EL (cell line): ENCODE data around the gene RAB31.
"Not testable (repeated sequence)": the region's sequence is repeated elsewhere in the genome, so short reads cannot be mapped to it uniquely, and the experiment has no call there.

Experiments used
- DNase-seq: peaks from one replicate; pipeline ENCODE4 v3.0.0-alpha.2; 2016

The RAB31 gene

DNA sequence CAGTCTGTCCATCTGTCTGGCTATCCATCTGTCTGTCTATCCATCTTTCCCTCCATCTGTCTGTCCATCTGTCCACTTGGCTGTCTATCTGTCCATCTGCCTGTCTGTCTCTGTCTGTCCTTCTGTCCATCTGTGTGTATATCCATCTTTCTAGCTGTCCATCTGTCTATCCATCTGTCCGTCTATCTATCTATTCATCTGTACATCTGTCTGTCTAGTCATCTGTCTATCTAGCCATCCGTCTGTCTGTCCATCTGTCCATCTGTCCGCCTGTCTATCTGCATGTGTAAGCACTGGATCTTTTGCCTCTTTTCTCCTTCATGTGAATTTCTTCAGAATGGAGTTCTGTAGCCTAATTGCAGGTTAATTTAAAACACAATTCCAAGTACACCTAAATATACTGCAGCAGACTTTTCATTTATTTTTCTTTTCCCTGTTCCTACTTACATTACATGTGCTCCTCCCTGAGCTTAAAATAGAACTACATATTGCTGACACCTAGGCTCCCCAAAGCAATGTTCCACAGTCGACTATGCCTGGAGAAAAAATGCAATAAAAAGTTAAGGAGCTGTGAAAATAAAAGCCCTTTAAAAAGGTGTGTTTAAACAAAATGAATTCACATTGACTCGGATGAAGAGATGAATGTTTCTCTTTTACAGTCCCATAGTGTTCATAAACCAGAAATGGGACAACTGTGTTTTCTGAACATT lies 140.2 kb downstream of the RAB31 start:
- no peak for DNase-seq

DNA sequence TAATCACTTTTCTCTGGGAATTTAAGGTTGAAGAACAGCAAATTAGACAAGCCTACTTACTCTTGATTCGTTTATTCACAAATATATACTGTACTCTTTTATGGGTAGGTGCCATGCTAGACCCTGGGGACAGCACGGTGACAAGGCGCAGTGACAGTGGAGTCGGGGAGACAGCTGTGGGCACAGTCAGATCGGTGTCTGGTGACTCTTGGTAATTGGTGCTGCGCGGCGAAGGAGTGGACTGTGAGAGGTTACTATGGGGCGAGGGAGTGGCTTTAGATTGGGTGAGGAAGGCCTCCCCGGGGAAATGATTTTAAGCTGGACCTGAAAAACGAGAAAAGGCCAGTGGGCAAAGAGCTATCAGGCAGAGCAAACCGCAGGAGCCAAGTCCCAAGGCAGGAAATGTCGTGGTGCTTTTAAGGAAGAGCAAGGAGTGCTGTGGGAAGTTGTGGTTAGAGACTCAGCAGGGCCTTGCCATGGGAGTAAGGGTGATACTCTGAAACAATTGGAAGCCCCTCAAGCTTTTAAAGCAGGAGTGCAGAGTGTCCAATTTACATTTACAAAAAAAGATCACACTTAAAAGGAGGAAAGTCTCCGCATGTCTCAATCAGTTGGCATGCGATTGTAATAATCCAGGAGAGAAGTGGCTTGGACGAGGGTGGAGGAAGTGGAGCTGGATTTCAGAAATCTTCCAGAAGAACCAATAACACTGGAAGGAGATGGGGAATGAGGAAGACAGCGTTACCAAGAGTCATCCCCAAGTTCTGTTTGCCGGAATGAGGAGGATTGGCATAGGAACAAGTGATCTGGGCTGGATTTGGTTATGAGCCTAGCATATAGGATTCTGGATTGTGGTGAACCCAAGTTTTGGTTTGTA lies 141.5 kb downstream of the RAB31 start:
- DNase-seq = no peak

DNA sequence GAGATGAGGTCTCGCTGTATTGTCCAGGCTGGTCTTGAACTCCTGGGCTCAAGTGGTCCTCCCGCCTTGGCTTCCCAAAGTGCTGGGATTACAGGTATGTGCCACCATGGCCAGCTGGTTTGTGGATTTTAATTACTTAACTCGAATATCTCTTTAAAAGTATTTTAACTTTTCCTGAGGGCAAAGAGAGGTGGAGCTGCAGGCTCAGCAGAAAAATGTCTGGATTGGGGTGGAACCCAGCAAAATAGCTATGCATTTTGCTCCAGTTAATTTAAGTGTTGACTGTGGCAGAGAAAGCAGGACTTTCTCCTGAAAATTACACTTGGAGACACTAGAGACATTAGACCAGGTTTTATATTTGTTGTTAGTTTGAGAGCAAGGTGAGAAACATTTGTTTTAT lies 142.2 kb downstream of the RAB31 start:
- no peak for DNase-seq

DNA sequence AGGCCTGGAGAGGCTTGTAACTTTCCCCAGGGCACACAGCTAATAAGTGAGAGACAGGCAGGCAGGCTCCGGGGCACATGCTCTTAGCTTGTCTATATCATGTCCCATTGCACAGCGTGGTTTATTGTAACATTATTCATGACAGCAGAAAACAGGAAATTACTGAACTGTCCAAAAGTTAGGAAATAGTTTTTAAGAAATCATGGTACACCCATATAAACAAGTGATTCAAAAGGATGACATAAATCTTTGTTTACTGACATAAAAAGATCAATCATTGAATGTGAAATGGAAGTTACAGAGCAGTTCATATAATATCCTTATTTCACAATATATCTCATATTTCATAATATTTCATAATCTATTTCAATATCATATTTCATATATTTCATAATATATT lies 143.4 kb downstream of the RAB31 start:
- no peak for DNase-seq

DNA sequence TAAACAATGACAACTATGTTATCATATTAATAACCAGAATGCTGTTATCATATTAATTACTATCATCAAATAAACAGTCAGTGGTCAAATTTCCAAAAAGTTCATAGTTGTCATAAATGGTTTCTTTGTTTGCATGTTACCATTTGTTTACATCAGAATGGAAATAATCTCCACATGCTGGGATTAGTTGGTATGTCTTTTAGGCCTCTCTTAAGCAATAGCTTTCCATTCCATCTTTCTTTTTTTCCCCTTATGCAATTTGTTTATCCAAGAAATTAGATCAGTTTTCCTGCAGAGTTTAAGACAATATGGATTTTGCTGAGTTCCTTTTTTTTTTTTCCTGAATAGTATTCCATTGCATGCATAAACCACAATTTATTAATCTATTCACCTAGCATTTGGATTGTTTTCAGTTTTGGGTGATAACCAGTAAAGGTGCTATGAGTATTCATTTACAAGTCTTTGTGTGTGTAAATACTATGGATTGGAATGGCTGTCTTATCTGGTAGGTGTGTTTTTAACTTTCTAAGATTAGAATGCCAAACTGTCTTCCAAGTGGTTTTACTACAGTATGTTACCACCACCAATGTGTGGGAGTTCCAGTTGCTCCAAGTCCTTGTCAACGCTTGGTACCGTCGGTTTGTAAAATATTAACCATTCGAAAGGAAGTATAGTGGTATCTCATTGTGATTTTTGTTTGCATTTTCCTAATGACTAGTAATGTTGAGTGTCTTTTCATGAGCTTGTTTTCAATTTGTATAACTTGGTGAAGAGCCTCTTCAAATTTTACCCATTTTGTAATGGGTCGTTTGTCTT lies 144.4 kb downstream of the RAB31 start:
- DNase-seq = no peak

DNA sequence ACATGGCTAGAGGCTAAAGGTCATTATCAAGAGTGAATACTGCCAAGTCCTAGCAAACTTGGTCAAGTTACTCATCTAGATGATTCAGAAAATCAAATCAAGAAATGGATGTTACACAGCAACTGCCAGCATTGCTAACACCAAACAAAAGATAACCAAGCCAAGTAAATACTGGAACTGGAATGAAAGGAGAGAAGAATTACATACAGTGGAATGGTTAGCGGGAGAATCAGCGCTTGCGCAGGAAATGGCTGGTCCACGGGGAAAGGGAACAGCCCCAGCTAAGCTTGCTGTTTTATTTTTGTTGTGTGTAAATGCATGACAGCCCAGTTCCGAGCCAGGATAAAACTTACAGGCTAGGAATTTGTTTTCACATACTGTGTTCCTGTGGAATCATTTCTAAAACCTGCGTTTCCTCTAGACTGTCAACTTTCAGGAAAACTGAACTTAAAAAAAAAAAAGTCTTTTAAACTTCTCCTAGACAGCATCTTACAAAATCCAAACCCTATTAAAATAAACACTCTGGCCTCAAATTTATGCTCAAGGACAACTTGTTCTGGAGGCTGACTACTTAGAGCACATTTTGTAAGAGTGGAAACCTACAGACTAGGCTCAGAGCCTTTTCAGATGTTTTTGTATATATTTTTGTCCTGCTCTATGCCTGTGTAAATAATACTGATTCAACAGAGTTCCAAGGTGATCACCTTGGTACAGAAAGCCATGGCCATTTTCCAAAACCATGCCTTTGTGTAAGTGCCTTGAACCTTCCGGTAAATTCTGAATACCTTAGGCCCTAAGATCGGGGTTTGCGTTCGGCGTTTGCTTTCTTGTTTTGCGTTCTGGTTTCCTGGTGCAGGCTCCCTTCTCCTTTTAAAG lies 146.9 kb downstream of the RAB31 start:
- no peak for DNase-seq

DNA sequence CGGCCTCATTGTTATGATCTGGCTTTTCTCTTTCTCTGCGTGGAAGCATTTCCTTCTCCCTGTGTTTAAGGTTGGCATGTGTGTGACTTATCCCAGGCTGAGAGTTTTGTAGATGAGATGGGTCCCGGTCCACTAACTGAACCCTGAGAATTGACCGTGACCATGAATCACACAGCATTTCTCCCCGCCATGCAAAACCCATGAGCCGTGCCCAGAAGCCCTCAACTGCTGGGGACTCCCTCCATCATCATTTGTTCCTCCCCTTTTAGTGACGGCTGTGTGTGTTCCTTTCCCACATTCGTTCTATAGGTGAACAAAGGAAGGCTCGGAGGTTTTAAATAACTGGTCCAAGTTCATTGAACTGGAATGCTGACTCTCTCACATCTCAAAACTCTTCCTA lies 147.6 kb downstream of the RAB31 start:
- no peak for DNase-seq

DNA sequence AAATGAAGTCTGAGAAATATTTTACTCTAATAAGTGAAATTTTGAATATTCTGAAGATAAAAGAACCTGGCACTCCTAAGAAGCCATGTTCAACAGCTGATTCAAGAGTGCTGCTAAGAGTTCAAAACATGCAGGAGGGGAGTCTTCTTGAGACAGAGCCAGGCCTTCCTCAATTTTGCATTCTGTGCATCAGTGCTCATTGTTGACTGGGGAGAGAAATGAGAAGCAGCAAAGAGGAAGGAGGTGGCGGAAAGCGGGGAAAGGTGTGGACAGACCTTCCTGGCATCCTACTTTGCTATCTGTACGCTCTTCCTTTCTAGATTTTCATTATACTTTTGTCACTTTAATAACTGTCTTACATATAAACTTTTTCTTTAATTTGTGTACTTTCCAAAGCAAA lies 148.0 kb downstream of the RAB31 start:
- DNase-seq = no peak

DNA sequence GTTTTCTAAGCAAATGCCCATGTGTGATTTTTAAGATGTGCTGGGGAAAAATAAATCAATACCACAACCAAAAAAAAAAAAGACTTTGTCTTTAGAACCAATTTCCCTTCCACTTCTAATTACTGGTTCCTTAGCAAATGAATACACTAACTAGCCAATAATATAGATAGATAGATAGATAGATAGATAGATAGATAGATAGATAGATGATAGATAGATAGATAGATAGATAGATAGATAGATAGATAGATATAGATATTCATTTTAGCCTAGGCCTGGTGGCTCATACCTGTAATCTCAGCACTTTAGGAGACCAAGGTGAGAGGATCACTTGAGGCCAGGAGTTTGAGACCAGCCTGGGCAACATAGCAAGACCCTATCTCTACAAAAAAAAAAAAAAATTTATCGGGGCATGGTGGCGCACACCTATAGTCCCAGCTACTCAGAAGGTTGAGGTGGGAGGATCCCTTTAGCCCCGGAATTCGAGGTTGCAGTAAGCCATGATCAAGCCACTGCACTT lies 149.4 kb downstream of the RAB31 start:
- not testable (repeated sequence) for DNase-seq

DNA sequence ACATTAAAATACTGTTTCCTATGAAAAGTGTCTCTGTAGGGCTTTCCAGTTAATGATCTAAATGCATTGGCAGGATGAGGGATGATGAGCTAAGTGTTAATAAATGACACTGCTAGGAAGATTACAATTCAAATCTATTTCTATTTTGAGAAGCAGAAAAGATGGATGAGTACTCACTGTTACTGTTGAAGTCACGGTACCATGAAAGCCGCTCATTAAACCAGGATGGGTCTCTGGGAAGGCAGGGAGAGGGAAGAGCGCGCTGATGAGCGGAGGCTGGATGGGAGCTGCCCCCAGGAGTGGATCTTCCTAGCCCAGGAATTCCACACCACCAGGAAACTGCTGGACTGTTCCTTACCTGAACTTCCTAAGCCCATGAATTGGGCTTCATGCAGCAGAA lies 150.5 kb downstream of the RAB31 start:
- DNase-seq = no peak

DNA sequence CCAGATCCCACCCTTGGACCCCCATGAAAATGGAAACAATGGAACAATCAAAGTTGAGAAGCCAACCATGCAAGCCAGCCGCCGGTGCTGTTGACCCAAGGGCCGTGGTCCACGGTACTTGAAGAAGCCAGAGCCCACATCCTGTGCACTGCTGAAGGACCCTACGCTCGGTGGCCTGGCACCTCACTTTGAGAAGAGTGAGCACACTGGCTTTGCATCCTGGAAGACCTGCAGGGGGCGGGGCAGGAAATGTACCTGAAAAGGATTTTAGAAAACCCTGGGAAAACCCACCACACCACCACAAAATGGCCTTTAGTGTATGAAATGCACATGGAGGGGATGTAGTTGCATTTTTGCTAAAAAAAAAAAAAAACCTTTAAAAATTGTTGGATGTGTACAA lies 151.1 kb downstream of the RAB31 start:
- DNase-seq = no peak

DNA sequence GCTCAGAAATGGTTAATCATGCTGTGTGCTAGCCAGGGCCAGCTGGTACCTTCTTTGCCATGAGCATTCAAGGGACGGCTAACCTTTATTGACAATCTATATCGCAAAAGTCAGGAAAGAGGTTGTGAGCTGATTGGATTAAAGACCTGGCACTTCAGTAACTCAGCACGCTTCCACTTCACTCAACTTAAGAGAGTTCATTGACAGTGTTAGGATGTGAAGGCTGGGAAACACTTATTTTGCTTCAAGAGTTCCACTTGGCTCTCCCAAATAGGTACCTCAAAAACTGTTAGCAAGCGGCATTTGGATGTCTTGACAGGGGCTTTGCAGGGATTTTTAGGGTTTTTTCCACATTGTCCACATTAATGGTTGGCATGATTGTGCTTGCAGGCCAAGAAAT lies 152.6 kb downstream of the RAB31 start:
- DNase-seq = no peak

DNA sequence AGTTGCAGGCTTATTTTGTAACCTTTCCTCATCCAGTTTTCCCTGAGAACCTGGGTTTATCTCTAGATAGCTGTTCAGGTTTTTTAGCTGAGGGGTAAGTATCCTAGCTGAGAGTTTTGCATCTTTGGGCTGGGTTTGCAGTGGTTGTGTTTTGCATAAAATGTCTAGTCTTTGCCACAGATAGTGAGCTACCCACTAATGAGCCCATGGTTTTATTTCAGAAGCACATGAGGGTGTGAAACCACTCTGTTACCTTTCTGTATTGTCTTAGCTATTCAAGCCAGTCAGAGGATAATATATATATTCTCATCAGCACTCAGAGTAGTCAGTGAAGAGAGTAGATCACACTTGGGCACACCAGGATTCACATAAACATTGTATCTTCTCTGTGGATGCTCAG lies 153.1 kb downstream of the RAB31 start:
- DNase-seq = no peak

DNA sequence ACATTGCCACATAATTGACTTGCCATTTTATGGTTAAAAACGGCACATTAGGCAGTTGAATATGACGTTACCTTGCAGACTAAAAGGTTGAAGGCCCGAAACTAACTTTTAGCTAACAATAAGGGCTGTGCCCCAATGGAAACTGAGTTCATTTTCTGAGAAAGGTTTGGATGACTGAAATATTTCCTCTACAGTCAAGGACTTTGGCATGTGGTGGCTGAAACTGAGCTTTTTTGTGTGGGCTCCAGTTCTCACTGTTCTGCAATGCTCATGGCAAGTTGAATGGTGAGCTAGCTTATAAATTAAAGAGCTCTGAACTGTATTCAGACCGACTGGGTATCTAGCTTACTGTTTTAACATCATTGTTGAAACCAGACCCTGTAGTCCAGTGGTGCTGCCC lies 153.8 kb downstream of the RAB31 start:
- DNase-seq = no peak

DNA sequence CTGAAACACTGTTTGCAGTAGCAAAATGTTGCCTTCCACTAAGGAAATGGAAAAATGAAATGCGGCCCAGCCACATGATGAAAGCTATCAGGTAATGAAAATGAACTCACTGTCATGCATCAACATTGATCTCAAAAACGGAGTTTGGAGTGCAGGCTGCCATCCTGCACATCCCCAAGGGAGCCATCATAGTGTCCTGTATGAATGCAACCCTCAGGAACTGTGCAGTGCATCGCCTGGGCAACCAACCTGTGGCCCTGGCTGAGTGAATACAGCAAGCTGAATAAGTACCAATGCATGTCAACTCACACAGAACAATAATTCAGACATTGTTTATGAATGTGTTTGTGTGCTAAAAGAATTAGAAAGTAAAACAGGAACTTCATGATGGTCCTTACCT lies 154.6 kb downstream of the RAB31 start:
- DNase-seq = no peak

DNA sequence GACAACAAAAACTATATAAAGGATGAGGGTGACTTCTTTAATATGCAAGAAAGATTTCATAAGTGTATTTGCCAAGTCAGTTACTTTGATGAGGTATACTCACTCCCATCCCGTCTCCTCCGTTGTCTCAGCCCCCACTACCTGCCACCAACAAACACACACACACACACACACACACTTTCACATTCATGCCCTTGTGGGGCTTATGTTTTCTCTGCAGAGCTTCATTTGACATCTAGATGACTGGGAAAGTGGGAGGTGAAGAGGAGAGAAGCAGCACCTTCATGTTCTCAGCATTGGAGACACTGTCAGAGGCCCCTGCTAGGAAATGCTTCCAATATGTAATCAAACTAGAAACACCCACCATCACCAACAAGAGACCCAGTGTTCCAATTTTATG lies 155.2 kb downstream of the RAB31 start:
- DNase-seq = no peak

DNA sequence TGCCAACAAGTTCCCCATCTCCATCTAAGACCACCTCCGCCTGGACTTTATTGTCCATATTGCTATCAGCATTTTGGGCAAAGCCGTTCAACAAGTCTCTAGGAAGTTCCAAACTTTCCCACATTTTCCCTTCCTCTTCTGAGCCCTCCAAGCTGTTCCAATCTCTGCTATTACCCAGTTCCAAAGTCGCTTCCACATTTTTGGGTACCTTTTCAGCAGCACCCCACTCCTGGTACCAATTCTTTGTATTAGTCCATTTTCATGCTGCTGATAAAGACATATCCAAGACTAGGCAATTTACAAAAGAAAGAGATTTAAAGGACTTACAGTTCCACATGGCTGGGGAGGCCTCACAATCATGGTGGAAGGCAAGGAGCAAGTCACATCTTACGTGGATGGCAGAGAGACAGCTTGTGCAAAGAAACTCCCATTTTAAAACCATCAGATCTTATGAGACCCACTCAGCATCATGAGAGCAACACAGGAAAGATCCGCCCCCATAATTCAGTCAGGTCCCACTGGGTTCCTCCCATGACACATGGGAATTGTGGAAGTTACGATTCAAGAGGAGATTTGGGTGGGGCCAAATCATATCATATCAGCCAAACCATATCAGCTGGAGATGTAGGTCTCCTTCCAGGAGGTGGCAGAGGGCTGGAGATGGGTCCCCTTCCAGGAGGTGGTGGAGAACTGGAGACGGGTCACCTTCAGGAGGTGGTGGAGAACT lies 157.8 kb downstream of the RAB31 start:
- DNase-seq = no peak

DNA sequence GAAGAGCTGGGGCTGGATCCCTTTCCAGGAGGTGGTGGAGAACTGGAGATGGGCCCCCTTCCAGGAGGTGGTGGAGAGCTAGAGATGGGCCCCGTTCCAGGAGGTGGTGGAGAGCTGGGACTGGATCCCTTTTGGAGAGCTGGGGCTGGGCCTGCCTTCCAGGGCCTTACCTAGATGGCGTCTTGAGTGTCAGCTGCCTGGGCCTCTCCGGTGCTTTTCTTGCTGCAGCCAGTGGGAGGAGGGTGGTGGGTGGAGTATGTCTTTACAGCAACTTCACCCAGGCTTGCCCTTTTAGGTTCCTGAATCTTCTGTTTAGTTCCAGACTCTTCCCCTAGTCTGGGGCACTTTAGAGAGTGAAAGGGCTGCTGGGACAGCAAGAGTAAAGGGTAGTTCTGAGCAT lies 158.5 kb downstream of the RAB31 start:
- DNase-seq = no peak

DNA sequence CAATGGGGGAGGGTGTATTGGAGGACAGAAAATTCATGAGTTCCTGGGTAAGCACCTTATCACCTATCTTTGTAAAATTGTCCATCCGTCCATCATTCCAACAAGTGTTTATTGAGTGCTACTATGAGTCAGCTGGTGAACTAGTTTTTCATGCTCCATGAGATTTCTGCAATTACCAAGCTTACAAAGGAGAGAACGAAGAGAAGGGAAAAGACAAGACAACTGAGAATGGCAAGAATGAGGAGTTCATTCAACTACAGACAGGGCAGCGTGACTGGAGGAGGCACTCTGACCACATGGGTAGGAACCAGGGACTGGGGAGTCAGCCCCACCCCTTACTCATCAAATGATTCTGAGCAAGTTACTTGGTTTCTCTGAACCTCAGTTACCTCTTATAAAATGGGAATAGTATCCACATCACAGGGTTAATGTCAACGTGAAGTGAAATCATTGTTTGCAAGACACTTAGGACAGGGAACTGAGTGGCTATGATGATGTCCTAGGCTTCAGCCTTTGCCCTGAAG lies 159.0 kb downstream of the RAB31 start:
- DNase-seq = no peak

DNA sequence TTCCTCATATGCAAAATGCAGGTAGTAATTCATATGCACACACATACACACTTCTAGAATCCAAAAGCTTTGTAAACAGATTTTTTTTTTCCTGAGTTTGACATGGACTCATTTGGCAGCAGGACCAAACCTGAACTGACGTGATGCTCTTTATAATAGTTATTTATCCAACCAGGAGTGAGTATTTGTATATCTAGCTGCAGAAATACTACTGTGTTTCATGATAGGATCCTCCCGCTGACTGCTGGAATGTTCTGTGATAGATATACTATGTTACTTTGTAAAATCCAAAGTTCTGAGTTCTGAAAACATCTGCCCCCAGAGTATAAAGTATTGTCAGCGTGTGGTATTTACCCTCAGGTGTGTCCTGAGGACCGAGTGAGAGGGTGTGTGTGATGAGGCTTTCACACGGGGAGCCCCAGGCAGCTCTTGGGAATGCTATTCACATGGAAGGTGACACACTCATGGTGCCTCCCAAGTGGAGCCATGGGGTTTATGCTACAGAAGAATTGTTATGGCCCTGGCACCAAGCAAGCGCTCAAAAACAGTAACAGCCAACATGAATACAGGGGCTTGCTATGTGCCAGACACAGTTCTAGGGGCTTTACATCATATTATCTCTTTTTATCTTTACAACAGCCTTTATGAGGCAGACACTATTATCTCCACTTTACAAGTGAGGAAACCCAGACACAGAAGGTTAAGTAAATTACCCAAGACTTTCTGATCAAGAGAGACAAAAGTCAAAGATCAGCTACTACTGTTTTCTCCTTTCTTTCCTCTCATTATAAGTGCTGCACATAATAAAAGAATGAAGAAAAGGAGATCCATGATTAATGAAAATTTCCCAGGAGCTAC lies 161.0 kb downstream of the RAB31 start:
- DNase-seq = no peak
